Skeletal muscle satellite cell (primary cell): Measurements from ENCODE around the gene RGS10.

Experiments
- H3K27me3 ChIP-seq: 2 replicates; pipeline ENCODE4 v1.7.0; 2013; ENCODE audit warnings: low read length; ENCODE audit not compliant: control insufficient read depth, insufficient read depth
- H3K36me3 ChIP-seq: 2 replicates; pipeline ENCODE4 v1.7.0; 2013; ENCODE audit warnings: mild to moderate bottlenecking, control low read depth, low read length; ENCODE audit not compliant: insufficient read depth
- H3K4me1 ChIP-seq: 2 replicates; pipeline ENCODE4 v1.7.0; 2013; ENCODE audit warnings: low read length; ENCODE audit not compliant: control insufficient read depth, insufficient read depth
- H3K4me2 ChIP-seq: 2 replicates; pipeline ENCODE4 v1.7.0; 2013; ENCODE audit warnings: mild to moderate bottlenecking, low read length
- H3K4me3 ChIP-seq: 2 replicates; pipeline ENCODE4 v1.7.0; 2013; ENCODE audit warnings: low read length
- H3K9ac ChIP-seq: 2 replicates; pipeline ENCODE4 v1.7.0; 2013; ENCODE audit warnings: mild to moderate bottlenecking, low read depth, low read length, moderate library complexity
- H3K9me3 ChIP-seq: replicated peaks from 2 replicates; pipeline ENCODE4 v1.7.0; 2013; ENCODE audit warnings: mild to moderate bottlenecking, control low read depth, low read length

The RGS10 gene

GRCh38 chr10:119451300-119451896 lies 91.1 kb downstream of the RGS10 start:
- no peaks in the 10 kb centered on the region for H3K9me3 ChIP-seq
- H3K4me3 ChIP-seq: no peak overlapping the region
- H3K27me3 ChIP-seq: peaks cover 9% of the 10 kb centered on the region
- H3K9ac ChIP-seq: no peak overlapping the region
- H3K4me1 ChIP-seq: peaks cover 13% of the 10 kb centered on the region
- no peaks in the 10 kb centered on the region for H3K36me3 ChIP-seq
- H3K4me2 ChIP-seq: no peak overlapping the region

GRCh38 chr10:119450606-119451299 lies 91.8 kb downstream of the RGS10 start:
- Histone ChIP-seq H3K4me3 (no peak overlapping the region), H3K27me3 (peaks cover 6% of the 10 kb centered on the region), H3K36me3 (no peaks in the 10 kb centered on the region), H3K4me2 (peak overlapping the region; percentile 5), H3K9ac (no peak overlapping the region), H3K9me3 (no peaks in the 10 kb centered on the region), H3K4me1 (peaks cover 13% of the 10 kb centered on the region)
